Adrenal gland (tissue), 12 donors: ENCODE measurements around the gene SNRPF. TPM values are rescaled to one million over a fixed set of nuclear protein-coding genes. Genes with fewer than 3 reads are reported as not detected.
A peak's percentile ranks its signal among the peaks of the same experiment; 100 is the strongest.

Experiments used
- DNase-seq, 7 donors: peaks; one replicate each; pipeline ENCODE4 v3.0.0-alpha.2; 2019 to 2020
- H3K27ac ChIP-seq, 5 donors: fragments of 200-600 bp; sonication (generic) in 4 of 5; 1 replicate in 3 of 5; 2 replicates in 2 of 5; pipeline versions ENCODE4 v1.5.1 to v1.8.0; 2016 to 2020; ENCODE audit warnings: mild to moderate bottlenecking in 1 of 5
- H3K27me3 ChIP-seq: fragments of 200-600 bp; 2 replicates; pipeline ENCODE4 v1.8.0; 2021
- H3K36me3 ChIP-seq, 2 donors: fragments of 200-600 bp; replicated peaks in 1 of 2; 1 replicate in 1 of 2; 2 replicates in 1 of 2; pipeline versions ENCODE4 v1.5.1 to v1.8.0; 2018 to 2022
- H3K4me1 ChIP-seq, 2 donors: fragments of 200-600 bp; replicated peaks in 1 of 2; 1 replicate in 1 of 2; 2 replicates in 1 of 2; pipeline versions ENCODE4 v1.5.1 to v1.8.0; 2018 to 2021
- H3K4me3 ChIP-seq, 4 donors: fragments of 200-600 bp; sonication (generic) in 3 of 4; one replicate each; pipeline ENCODE4 v1.5.1; 2016 to 2018
- H3K9me3 ChIP-seq, 3 donors: fragments of 200-600 bp; sonication (generic) in 1 of 3; replicated peaks in 1 of 3; 1 replicate in 2 of 3; 2 replicates in 1 of 3; pipeline versions ENCODE4 v1.5.1 to v1.8.0; 2016 to 2021
- CTCF ChIP-seq, 6 experiments: fragments of 450-650 bp in 4 of 6; fragments of 200-600 bp in 2 of 6; sonication (generic) in 1 of 6; IDR thresholded peaks; 1 replicate in 5 of 6; 2 replicates in 1 of 6; pipeline versions ENCODE4 v1.5.1 to v1.8.0; 2016 to 2021; ENCODE audit warnings: antibody characterized with exemption in 6 of 6, mild to moderate bottlenecking in 2 of 6, moderate library complexity in 1 of 6
- POLR2A ChIP-seq, 2 donors: fragments of 450-650 bp; IDR thresholded peaks; one replicate each; pipeline ENCODE4 v1.6.1; 2017; ENCODE audit warnings: antibody characterized with exemption in 2 of 2, mild to moderate bottlenecking in 2 of 2, moderate library complexity in 1 of 2
- WGBS, 4 donors: extraction: QIAGEN DNeasy Blood & Tissue Kit in 2 of 4; methylation state at CpG; one replicate each; pipeline versions ENCODE4 v1.1.5 to v1.1.7; 2013 to 2017; 5-methylcytosine and 5-hydroxymethylcytosine counted together
- intact Hi-C, 2 donors: fragments of 100-400 bp; cut with DNase I; formaldehyde crosslinking; loops; one replicate each; pipeline versions ENCODE4 v1.14.1 to v1.15.0; 2022 to 2023
- polyA plus RNA-seq, 3 donors: library from polyadenylated mRNA; stranded (reverse); fragments of 200-250 nt in 2 of 3; fragments of 350-450 nt in 1 of 3; fragmentation: Illumina TruSeq in 1 of 3; extraction: RNeasy Lipid Tissue Mini Kit (QIAGEN cat#74804) in 1 of 3; gene quantifications; one replicate each; pipeline ENCODE4 v1.2.3, GENCODE V29; 2013 to 2014
- total RNA-seq, 9 donors: library from RNA; depleted of rRNA in 4 of 9; stranded (reverse); fragments of >200 nt in 4 of 9; fragments of 120-200 nt in 1 of 9; fragmentation: NEBNext Ultra II Directional in 1 of 9; extraction: Animal tissue kit (Norgen Biotek cat#: 25700) in 1 of 9; gene quantifications; one replicate each; pipeline versions ENCODE4 v1.1.0 to v1.2.4, GENCODE V29; 2013 to 2023
- donor health status: healthy with polysubstance abuse.
- donor health status: Bipolar disorder and iron deficiency.
- donor health status: DM: yes; HTN: yes; CAD: no.
- donor health status: DM: no; HTN: no; CAD: no.
- donor health status: DM: no; HTN: no; CAD: no.
- donor health status: DM: yes; HTN: yes; CAD: no.

Gene SNRPF
- total and polyA plus RNA-seq, 12 donors = 3.4 to 64.3 (median 16.4) TPM

DNA sequence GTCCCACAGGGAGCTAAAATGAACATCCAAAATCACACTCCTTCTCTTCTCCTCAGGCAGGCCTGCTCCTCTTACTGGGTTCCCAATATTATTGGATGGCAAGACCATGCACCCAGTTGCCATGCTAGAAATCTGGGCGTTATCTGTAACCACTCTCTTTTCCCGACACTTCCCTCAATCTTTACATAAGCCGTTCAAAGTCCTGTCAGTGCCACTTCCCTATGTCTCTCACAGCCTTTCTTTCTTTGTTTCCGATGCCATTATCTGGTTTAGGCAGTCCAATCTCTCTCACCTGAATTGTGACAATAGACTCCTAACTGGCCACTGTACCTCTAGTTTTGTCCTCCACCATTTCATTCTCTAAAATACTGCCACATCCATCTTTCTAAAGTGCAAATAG, 24.1 kb downstream of the SNRPF start:
- H3K9me3 ChIP-seq = no peaks in the 10 kb centered on the region
- H3K27me3 ChIP-seq = no peaks in the 10 kb centered on the region
- no peak for DNase-seq
- H3K4me3 ChIP-seq = no peak overlapping the region
- no peak for TF ChIP-seq POLR2A (IDR thresholded peaks at IDR 0.05)
- TF ChIP-seq CTCF (IDR thresholded peaks at IDR 0.05) = no peak
- intact Hi-C loops = no loop called here
- H3K36me3 ChIP-seq = no peaks in the 10 kb centered on the region
- WGBS, 4 donors = 91 to 95% (median 94%) methylated on average over 4 of the region's 4 CpGs
- no peaks in the 10 kb centered on the region for H3K4me1 ChIP-seq
- no peak overlapping the region for H3K27ac ChIP-seq

- no peaks in the 10 kb centered on the region for H3K9me3 ChIP-seq
- H3K4me1 ChIP-seq = no peaks in the 10 kb centered on the region
- H3K36me3 ChIP-seq = no peaks in the 10 kb centered on the region
- H3K27ac ChIP-seq = no peak overlapping the region
- intact Hi-C loops = no loop called here
- no peak overlapping the region for H3K4me3 ChIP-seq
- TF ChIP-seq CTCF (IDR thresholded peaks at IDR 0.05) (no peak), POLR2A (IDR thresholded peaks at IDR 0.05) (no peak)
- peak in 3 of 7 donors; percentile 15 to 55 (median 24) for DNase-seq
- no peaks in the 10 kb centered on the region for H3K27me3 ChIP-seq
- WGBS, 4 donors = 37 to 58% (median 50%) methylated on average over 3 of the region's 3 CpGs
Measured at GRCh38 chr12:95884998-95885397, 26.2 kb downstream of the SNRPF start.

DNA sequence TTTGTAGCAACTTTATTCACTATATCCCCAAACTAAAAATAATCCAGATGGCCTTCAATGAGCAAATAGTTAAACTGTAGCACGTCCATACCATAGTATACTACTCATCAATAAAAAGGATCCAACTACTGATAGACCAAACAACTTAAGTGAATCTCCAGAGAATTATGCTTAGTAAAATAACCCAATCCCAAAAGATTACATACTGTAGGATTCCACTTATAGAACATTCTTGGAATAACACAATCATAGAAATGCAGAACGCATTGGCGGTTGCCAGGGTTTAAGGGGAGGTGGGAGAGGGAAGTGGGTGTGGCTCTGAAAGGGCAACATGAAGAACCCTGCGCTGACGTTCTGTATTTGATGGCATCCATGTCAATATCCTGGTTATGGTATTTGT, 28.6 kb downstream of the SNRPF start:
- no peak for DNase-seq
- Histone ChIP-seq H3K4me3 (no peak overlapping the region), H3K27me3 (no peaks in the 10 kb centered on the region), H3K27ac (no peak overlapping the region), H3K36me3 (no peaks in the 10 kb centered on the region), H3K9me3 (no peaks in the 10 kb centered on the region), H3K4me1 (no peaks in the 10 kb centered on the region)
- TF ChIP-seq POLR2A (IDR thresholded peaks at IDR 0.05) (no peak), CTCF (IDR thresholded peaks at IDR 0.05) (no peak)
- 73 to 82% (median 77%) methylated on average over 5 of the region's 5 CpGs for WGBS, 4 donors
- intact Hi-C loops = no loop called here

- TF ChIP-seq POLR2A (IDR thresholded peaks at IDR 0.05) = no peak
- no peak for DNase-seq
- intact Hi-C loops = no loop called here
- Histone ChIP-seq H3K4me1 (no peaks in the 10 kb centered on the region), H3K36me3 (no peaks in the 10 kb centered on the region), H3K9me3 (no peaks in the 10 kb centered on the region), H3K27ac (no peak overlapping the region), H3K27me3 (no peaks in the 10 kb centered on the region), H3K4me3 (no peak overlapping the region)
- WGBS, 4 donors = 79 to 80% (median 80%) methylated on average over 3 of the region's 3 CpGs
Measured at GRCh38 chr12:95890958-95891357, 32.2 kb downstream of the SNRPF start.

DNA sequence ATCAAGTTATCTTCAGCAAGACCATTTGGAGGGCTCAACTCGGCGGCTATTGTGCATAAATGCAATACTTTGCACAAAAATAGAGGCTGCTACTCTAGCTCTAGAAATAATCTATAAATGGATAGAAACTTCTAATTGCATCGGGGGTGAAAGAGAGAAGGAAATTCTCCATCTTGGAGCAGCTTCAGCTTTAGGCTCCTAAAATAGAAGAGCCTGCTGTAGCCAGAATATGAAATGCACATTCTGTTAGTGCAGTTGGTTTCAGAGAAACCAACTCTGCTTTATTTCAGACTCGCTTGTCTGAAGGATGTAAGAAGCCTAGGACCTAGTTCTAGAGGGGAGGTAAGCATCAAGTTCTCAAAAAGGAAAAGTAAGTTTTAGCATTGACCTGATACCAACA, 38.1 kb downstream of the SNRPF start:
- no peaks in the 10 kb centered on the region for H3K4me1 ChIP-seq
- no peaks in the 10 kb centered on the region for H3K27me3 ChIP-seq
- no peaks in the 10 kb centered on the region for H3K36me3 ChIP-seq
- intact Hi-C loops = no loop called here
- no peak overlapping the region for H3K4me3 ChIP-seq
- no peak for TF ChIP-seq POLR2A (IDR thresholded peaks at IDR 0.05)
- no peak for TF ChIP-seq CTCF (IDR thresholded peaks at IDR 0.05)
- no peaks in the 10 kb centered on the region for H3K9me3 ChIP-seq
- DNase-seq = no peak
- H3K27ac ChIP-seq = no peak overlapping the region
- WGBS, 4 donors = 76 to 92% (median 86%) methylated on average over 4 of the region's 4 CpGs
